Trophoblast cell (in vitro differentiated cells and primary cell): ENCODE data around the gene UNK.

Source experiments
- DNase-seq, 2 donors: peaks; one replicate each; pipeline ENCODE4 v3.0.0-alpha.2; 2016
- H2AFZ ChIP-seq: 2 replicates; pipeline ENCODE4 v1.6.1; 2013; ENCODE audit warnings: low read length, moderate library complexity, mild to moderate bottlenecking; ENCODE audit not compliant: insufficient read depth, poor library complexity
- H2AK5ac ChIP-seq: 2 replicates; pipeline ENCODE4 v1.6.1; 2013; ENCODE audit warnings: mild to moderate bottlenecking, low read length
- H2BK120ac ChIP-seq: 2 replicates; pipeline ENCODE4 v1.6.1; 2013; ENCODE audit warnings: low read length, mild to moderate bottlenecking, moderate library complexity; ENCODE audit not compliant: insufficient read depth, poor library complexity
- H2BK12ac ChIP-seq: 2 replicates; pipeline ENCODE4 v1.6.1; 2013; ENCODE audit warnings: mild to moderate bottlenecking, low read length, moderate library complexity
- H2BK5ac ChIP-seq: 2 replicates; pipeline ENCODE4 v1.6.1; 2013; ENCODE audit warnings: low read length, low read depth, moderate library complexity, mild to moderate bottlenecking; ENCODE audit not compliant: poor library complexity
- H3K14ac ChIP-seq: 2 replicates; pipeline ENCODE4 v1.6.1; 2013; ENCODE audit warnings: mild to moderate bottlenecking, low read length
- H3K18ac ChIP-seq: 2 replicates; pipeline ENCODE4 v1.6.1; 2013; ENCODE audit warnings: mild to moderate bottlenecking, low read length
- H3K23ac ChIP-seq: 2 replicates; pipeline ENCODE4 v1.6.1; 2013; ENCODE audit warnings: low read length
- H3K27ac ChIP-seq: 2 replicates; pipeline ENCODE4 v1.5.1; 2013; ENCODE audit warnings: low read depth, mild to moderate bottlenecking, inconsistent platforms, low read length, moderate library complexity
- H3K27me3 ChIP-seq: 2 replicates; pipeline ENCODE4 v1.6.1; 2013; ENCODE audit warnings: inconsistent platforms, mild to moderate bottlenecking, low read length, moderate library complexity; ENCODE audit not compliant: insufficient read depth
- H3K36me3 ChIP-seq, 2 experiments: 1 replicate in 1 of 2; 2 replicates in 1 of 2; pipeline ENCODE4 v1.6.1; 2013; ENCODE audit warnings: low read length in 2 of 2, mild to moderate bottlenecking in 2 of 2, moderate library complexity in 1 of 2; ENCODE audit not compliant: insufficient read depth in 2 of 2, control insufficient read depth in 1 of 2
- H3K4ac ChIP-seq: 2 replicates; pipeline ENCODE4 v1.6.1; 2013; ENCODE audit warnings: low read depth, mild to moderate bottlenecking, low read length, moderate library complexity
- H3K4me1 ChIP-seq, 2 experiments: 1 replicate in 1 of 2; 2 replicates in 1 of 2; pipeline ENCODE4 v1.6.1; 2013; ENCODE audit warnings: low read length in 2 of 2, mild to moderate bottlenecking in 2 of 2, moderate library complexity in 1 of 2; ENCODE audit not compliant: insufficient read depth in 2 of 2, control insufficient read depth in 1 of 2
- H3K4me2 ChIP-seq: 2 replicates; pipeline ENCODE4 v1.6.1; 2013; ENCODE audit warnings: inconsistent platforms, mild to moderate bottlenecking, low read length, moderate library complexity
- H3K4me3 ChIP-seq: 2 replicates; pipeline ENCODE4 v1.5.1; 2013; ENCODE audit warnings: mild to moderate bottlenecking, low read depth, low read length, inconsistent platforms
- H3K79me1 ChIP-seq: one replicate; pipeline ENCODE4 v1.6.1; 2013; ENCODE audit warnings: low read length
- H3K79me2 ChIP-seq: 2 replicates; pipeline ENCODE4 v1.6.1; 2013; ENCODE audit warnings: low read length, mild to moderate bottlenecking; ENCODE audit not compliant: control insufficient read depth, insufficient read depth, poor library complexity
- H3K9ac ChIP-seq: 2 replicates; pipeline ENCODE4 v1.6.1; 2013; ENCODE audit warnings: mild to moderate bottlenecking, low read length
- H3K9me3 ChIP-seq: 2 replicates; pipeline ENCODE4 v1.6.1; 2013; ENCODE audit warnings: low read depth, mild to moderate bottlenecking, control low read depth, inconsistent platforms, low read length; ENCODE audit not compliant: insufficient read depth
- H4K12ac ChIP-seq: 2 replicates; pipeline ENCODE4 v1.6.1; 2013; ENCODE audit warnings: low read depth, mild to moderate bottlenecking, low read length, moderate library complexity
- H4K8ac ChIP-seq: 2 replicates; pipeline ENCODE4 v1.6.1; 2013; ENCODE audit warnings: low read depth, mild to moderate bottlenecking, low read length, moderate library complexity
- H4K91ac ChIP-seq: one replicate; pipeline ENCODE4 v1.6.1; 2013; ENCODE audit warnings: low read depth, mild to moderate bottlenecking, low read length, moderate library complexity
- WGBS: extraction: QIAGEN DNeasy Blood & Tissue Kit; methylation state at CpG from one replicate; pipeline ENCODE4 v1.1.7; 2013; ENCODE audit warnings: missing lambda C conversion rate; ENCODE audit not compliant: insufficient read length, insufficient coverage; ENCODE audit errors: extremely low coverage; 5-methylcytosine and 5-hydroxymethylcytosine counted together

The UNK gene

DNA sequence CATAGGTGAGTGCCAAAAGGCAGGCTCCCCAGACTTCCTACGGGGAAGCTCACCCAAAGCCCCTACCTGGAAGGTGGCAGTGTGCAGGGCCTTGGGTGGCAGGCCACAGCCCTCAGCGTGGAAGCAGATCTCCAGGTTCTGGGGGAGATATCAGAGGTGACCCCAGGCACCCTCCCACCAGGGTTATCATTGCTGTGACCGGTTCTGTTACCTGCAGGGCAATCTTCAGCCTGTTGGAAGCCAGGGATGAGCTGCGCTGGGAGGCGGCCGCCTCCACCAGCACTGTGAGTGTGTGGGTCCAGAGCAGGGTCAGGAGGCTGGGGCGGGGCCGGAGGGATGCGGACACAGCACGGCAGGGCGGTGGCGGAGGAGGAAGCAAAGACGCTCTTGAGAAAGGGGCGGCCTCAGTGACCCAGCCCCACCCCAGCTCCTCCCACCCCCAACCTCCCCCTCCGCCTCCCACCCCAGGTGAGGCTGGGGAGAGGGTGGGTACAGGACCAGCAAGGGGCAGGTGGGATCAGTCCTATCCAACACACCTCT lies 46.5 kb downstream of the UNK start:
- no peak for DNase-seq
- no peaks in the 10 kb centered on the region for H3K27me3 ChIP-seq
- peaks cover 8 to 10% of the 10 kb centered on the region in 2 experiments for H3K4me1 ChIP-seq
- no peak overlapping the region for H2AK5ac ChIP-seq
- H3K9ac ChIP-seq = no peak overlapping the region
- H3K79me2 ChIP-seq = no peaks in the 10 kb centered on the region
- H3K9me3 ChIP-seq = peaks cover 4% of the 10 kb centered on the region
- H2AFZ ChIP-seq = no peak overlapping the region
- H4K8ac ChIP-seq = no peak overlapping the region
- no peak overlapping the region for H2BK120ac ChIP-seq
- H2BK5ac ChIP-seq = no peak overlapping the region
- H3K36me3 ChIP-seq = peaks cover 0 to 6% of the 10 kb centered on the region in 2 experiments
- H3K14ac ChIP-seq = no peak overlapping the region
- H3K4ac ChIP-seq = no peak overlapping the region
- no peak overlapping the region for H4K91ac ChIP-seq
- H4K12ac ChIP-seq = no peak overlapping the region
- no peak overlapping the region for H3K27ac ChIP-seq
- H2BK12ac ChIP-seq = no peak overlapping the region
- H3K4me3 ChIP-seq = no peak overlapping the region
- no peak overlapping the region for H3K4me2 ChIP-seq
- H3K18ac ChIP-seq = no peak overlapping the region
- H3K23ac ChIP-seq = no peak overlapping the region
- WGBS = no CpG with 5 or more reads among the region's 15 CpGs
- peaks cover 2% of the 10 kb centered on the region for H3K79me1 ChIP-seq

DNA sequence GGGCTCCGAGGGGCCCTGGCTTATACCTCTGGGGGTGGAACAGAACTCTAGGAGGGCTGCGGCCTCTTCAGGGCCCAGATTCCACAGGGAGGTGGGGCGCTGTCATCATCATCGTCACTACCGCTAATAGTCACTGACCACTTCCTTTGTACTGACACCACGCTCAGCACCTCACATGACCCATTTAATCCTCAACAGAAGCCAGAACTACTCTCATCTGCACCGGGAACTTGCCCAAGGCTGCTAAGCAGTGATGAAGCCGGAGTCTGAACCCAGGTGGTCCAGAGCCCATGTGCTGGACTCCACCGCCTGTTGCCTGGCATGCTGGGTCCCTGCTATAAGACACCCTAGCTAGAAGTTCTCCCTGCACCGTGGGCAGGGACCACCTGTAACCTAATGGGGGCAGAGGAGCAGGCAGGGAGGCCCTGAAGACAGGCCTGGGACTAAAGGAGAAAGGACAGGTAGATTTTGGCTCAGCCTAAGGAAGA lies 47.6 kb downstream of the UNK start:
- H3K4me1 ChIP-seq = peaks cover 3% of the 10 kb centered on the region in 2 experiments
- H3K4me3 ChIP-seq = no peak overlapping the region
- no peak overlapping the region for H3K14ac ChIP-seq
- no CpG with 5 or more reads among the region's 10 CpGs for WGBS
- DNase-seq = no peak
- no peak overlapping the region for H3K27ac ChIP-seq
- H3K9ac ChIP-seq = no peak overlapping the region
- no peak overlapping the region for H4K12ac ChIP-seq
- no peaks in the 10 kb centered on the region for H3K79me2 ChIP-seq
- no peak overlapping the region for H4K91ac ChIP-seq
- H4K8ac ChIP-seq = no peak overlapping the region
- peaks cover 2% of the 10 kb centered on the region for H3K79me1 ChIP-seq
- no peak overlapping the region for H3K18ac ChIP-seq
- H3K9me3 ChIP-seq = peaks cover 4% of the 10 kb centered on the region
- no peaks in the 10 kb centered on the region for H3K27me3 ChIP-seq
- no peak overlapping the region for H3K4me2 ChIP-seq
- H2AK5ac ChIP-seq = peak overlapping the region; percentile 25
- H3K4ac ChIP-seq = no peak overlapping the region
- H2BK5ac ChIP-seq = no peak overlapping the region
- no peaks in the 10 kb centered on the region for H3K36me3 ChIP-seq
- H3K23ac ChIP-seq = no peak overlapping the region
- H2BK12ac ChIP-seq = no peak overlapping the region
- H2BK120ac ChIP-seq = no peak overlapping the region
- H2AFZ ChIP-seq = no peak overlapping the region

DNA sequence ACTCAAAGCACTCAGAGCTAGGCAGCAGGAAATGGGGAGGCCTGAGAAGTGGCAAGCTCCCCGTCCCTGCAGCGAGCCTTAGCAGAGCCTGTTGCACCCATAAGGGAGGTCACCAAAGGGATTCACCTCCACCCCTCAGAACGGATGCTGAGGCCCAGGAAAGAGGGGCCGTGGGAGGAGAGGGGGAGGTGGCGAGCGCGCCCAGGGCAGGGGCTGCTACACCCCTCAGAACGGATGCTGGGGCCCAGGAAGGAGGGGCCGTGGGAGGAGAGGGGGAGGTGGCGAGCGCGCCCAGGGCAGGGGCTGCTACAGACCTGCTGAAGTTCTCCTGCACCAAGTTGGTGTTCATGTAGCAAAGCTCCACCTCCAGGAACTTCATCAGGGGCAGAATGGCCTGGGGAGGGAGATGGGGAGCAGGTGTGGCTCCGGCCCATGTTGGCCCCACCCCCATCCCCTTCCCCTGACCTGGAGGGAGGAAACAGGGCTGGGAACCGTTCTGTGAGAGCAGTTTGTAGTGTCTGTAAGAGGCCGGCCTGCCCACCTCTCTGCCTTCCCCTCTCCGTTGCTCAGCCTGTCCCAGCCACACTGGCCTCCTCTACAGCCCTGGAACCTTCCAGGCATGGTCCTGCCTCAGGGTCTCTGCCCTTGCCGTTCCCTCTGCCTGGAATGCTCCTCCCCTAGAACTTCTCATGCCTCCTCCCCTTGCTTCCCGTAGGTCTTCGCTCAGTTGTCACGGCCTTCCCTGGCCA lies 48.2 kb downstream of the UNK start:
- DNase-seq = no peak
- H3K27me3 ChIP-seq = no peaks in the 10 kb centered on the region
- H3K18ac ChIP-seq = no peak overlapping the region
- peaks cover 4% of the 10 kb centered on the region for H3K9me3 ChIP-seq
- H3K4me1 ChIP-seq = no peaks in the 10 kb centered on the region
- no peaks in the 10 kb centered on the region for H3K36me3 ChIP-seq
- H2BK12ac ChIP-seq = no peak overlapping the region
- no peak overlapping the region for H3K27ac ChIP-seq
- H3K14ac ChIP-seq = no peak overlapping the region
- no peak overlapping the region for H3K9ac ChIP-seq
- H4K91ac ChIP-seq = no peak overlapping the region
- no peak overlapping the region for H4K12ac ChIP-seq
- WGBS = no CpG with 5 or more reads among the region's 20 CpGs
- no peak overlapping the region for H4K8ac ChIP-seq
- H3K79me2 ChIP-seq = no peaks in the 10 kb centered on the region
- no peak overlapping the region for H3K4me3 ChIP-seq
- no peak overlapping the region for H3K23ac ChIP-seq
- no peaks in the 10 kb centered on the region for H3K79me1 ChIP-seq
- no peak overlapping the region for H2AK5ac ChIP-seq
- H2AFZ ChIP-seq = peak overlapping the region; percentile 26
- H2BK120ac ChIP-seq = no peak overlapping the region
- H3K4ac ChIP-seq = no peak overlapping the region
- H2BK5ac ChIP-seq = no peak overlapping the region
- H3K4me2 ChIP-seq = no peak overlapping the region

DNA sequence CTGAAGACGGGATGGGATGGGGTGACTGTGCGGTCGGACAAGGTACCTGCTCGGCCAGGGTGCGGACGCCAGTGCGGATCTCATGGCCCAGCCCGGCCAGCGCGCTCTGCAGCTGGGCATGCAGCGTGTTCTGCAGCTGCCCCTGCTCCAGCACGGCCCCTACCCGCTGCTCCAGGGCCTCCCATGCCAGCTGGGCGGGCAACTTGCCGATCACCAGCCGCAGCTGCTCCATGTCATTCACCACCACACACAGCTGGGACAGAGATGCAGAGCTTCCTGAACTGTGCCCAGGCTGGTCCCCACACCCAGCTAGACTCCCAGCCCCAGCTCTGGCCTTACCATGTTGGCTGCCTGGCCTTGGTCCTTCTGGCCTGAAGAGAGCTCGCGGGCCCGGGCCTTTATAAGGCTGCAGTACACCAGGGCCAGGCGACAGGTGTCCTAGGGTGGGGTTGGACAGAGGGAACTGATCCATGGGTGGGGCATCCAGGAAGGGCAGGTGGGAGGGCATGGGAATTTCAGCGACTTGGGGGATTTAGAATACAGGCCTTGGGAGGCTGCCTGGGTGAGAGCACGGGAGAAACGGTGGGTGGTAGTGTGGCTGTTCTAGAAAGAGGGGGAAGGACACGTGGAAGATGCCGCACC lies 49.8 kb downstream of the UNK start:
- Histone ChIP-seq H2BK120ac (no peak overlapping the region), H4K91ac (no peak overlapping the region), H3K4me3 (no peak overlapping the region), H4K8ac (no peak overlapping the region), H3K23ac (no peak overlapping the region), H3K4me2 (no peak overlapping the region), H3K14ac (no peak overlapping the region), H3K79me2 (no peaks in the 10 kb centered on the region), H3K4ac (no peak overlapping the region), H3K36me3 (no peaks in the 10 kb centered on the region), H3K9me3 (peaks cover 4% of the 10 kb centered on the region), H3K27me3 (no peaks in the 10 kb centered on the region), H2AK5ac (no peak overlapping the region), H3K79me1 (no peaks in the 10 kb centered on the region), H2BK12ac (no peak overlapping the region), H2AFZ (no peak overlapping the region), H3K27ac (no peak overlapping the region), H2BK5ac (no peak overlapping the region), H3K9ac (no peak overlapping the region), H3K4me1 (no peaks in the 10 kb centered on the region), H3K18ac (no peak overlapping the region), H4K12ac (no peak overlapping the region)
- DNase-seq = no peak
- WGBS = no CpG with 5 or more reads among the region's 25 CpGs
